H1 (cell line): ENCODE measurements around the gene PDZD2. TPM values are rescaled to one million over a fixed set of nuclear protein-coding genes. Genes with fewer than 3 reads are reported as not detected.

Source experiments
- ASH2L ChIP-seq: fragments of 200-600, 300-600 bp; sonication (generic); IDR thresholded peaks from one replicate; pipeline ENCODE4 v1.7.1; 2017; ENCODE audit warnings: low read length
- CTBP2 ChIP-seq: IDR thresholded peaks from 2 replicates; pipeline ENCODE4 v1.7.0; 2011; ENCODE audit warnings: borderline replicate concordance, mild to moderate bottlenecking, moderate library complexity, mixed read lengths, low read length; ENCODE audit not compliant: insufficient read depth, insufficient read length
- RXRA ChIP-seq: IDR thresholded peaks from 2 replicates; pipeline ENCODE4 v1.6.1; 2011; ENCODE audit warnings: low read depth, mild to moderate bottlenecking, low read length, moderate library complexity; ENCODE audit not compliant: insufficient read depth
- SIN3A ChIP-seq, 2 experiments: IDR thresholded peaks in 1 of 2; conservative IDR thresholded peaks in 1 of 2; 2 replicates each; pipeline ENCODE4 v1.6.1; 2011 to 2012; ENCODE audit warnings: low read length in 2 of 2, improper control_type of control experiment in 1 of 2, low read depth in 1 of 2, mild to moderate bottlenecking in 1 of 2
- polyA plus RNA-seq, 7 experiments: library from polyadenylated mRNA; depleted of rRNA in 3 of 7; stranded (reverse) in 5 of 7; unstranded in 2 of 7; fragments of >200 nt in 5 of 7; fragments of 200-250 nt in 2 of 7; gene quantifications; 1 replicate in 5 of 7; 2 replicates in 1 of 7; 4 replicates in 1 of 7; pipeline versions ENCODE4 v1.2.1 to v1.2.3, GENCODE V29; 2011 to 2013; ENCODE audit warnings: missing spikeins in 2 of 7, mixed read lengths in 2 of 7
- total RNA-seq: library from RNA; stranded (reverse); fragmentation: NEBNext Ultra II Directional; extraction: Animal tissue kit (Norgen Biotek cat#: 25700); gene quantifications from 2 replicates; pipeline ENCODE4 v1.2.1, GENCODE V29; 2021

Gene PDZD2
- total and polyA plus RNA-seq, 2 of the 8 experiments (the other 6 are each of a cell fraction or from before 2014, with no cell fraction given): 1.2 to 6.8 TPM

DNA sequence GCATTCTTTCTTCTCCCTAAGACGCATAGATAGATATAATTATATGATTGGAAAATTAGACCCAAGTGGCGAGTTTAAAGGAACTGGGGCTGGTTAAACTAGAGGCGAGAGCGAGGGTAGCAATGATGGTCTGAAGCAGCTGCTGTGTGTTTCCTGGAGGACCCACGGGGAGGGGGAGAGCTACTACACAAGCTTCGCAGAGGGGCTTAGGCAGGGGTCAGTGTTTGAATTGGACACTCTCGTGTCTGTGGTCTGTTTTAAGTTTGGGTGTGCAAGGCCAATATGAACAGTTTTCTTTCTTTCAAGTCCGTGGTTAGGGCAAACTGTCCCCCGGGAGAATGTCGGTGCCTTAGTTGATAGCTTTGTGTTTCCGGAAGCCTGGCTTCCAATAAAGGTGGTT lies 43.1 kb downstream of the PDZD2 start (continued):
- TF ChIP-seq CTBP2 (no peak), SIN3A (conservative IDR thresholded peaks at IDR 0.05 in 1 of 2, IDR thresholded peaks at IDR 0.05 in 1 of 2; ENCODE audit: low read depth in 1 of 2, low read length in 2 of 2) (no peak), RXRA (no peak), ASH2L (no peak)
